ENCODE measurements around the gene BTBD19.

DNA sequence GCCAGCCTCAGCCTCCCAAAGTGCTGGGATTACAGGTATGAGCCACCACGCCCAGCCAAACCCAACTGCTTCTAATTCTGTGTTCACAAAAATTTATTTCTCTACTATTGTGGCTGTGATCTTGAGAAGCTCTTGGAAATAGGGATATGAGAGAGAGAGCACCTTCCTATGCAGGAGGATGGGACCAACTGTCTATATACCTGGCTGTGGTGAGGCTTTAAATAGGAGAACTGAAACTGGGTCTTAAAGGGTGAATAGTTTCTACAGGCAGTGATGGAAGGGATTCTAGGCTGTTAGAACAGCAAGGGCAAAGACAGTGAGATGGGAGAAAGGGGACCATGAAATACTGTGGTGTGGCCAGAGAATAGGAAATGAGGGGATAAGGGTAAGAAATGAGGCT lies 43.0 kb downstream of the BTBD19 start:
- TF ChIP-seq, protein P1, sequence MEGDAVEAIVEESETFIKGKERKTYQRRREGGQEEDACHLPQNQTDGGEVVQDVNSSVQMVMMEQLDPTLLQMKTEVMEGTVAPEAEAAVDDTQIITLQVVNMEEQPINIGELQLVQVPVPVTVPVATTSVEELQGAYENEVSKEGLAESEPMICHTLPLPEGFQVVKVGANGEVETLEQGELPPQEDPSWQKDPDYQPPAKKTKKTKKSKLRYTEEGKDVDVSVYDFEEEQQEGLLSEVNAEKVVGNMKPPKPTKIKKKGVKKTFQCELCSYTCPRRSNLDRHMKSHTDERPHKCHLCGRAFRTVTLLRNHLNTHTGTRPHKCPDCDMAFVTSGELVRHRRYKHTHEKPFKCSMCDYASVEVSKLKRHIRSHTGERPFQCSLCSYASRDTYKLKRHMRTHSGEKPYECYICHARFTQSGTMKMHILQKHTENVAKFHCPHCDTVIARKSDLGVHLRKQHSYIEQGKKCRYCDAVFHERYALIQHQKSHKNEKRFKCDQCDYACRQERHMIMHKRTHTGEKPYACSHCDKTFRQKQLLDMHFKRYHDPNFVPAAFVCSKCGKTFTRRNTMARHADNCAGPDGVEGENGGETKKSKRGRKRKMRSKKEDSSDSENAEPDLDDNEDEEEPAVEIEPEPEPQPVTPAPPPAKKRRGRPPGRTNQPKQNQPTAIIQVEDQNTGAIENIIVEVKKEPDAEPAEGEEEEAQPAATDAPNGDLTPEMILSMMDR (IDR thresholded peaks at IDR 0.05): no peak
- TF ChIP-seq POLR2AphosphoS5 (IDR thresholded peaks at IDR 0.05; ENCODE audit: insufficient read depth in 1 of 2, low read depth in 1 of 2) (no peak), POLR2A (IDR thresholded peaks at IDR 0.05) (no peak)

All from vagina (tissue), 2 donors.